IMR-90 (cell line): ENCODE results near the gene YBEY. TPM values are rescaled to one million over a fixed set of nuclear protein-coding genes. Genes with fewer than 3 reads are reported as not detected.

ENCODE experiments used
- ATAC-seq: fragments of 200-7000 bp; cut with Tn5 transposase; 2 replicates; pipeline ENCODE4 v1.9.1; 2020; ENCODE audit warnings: low read depth, mild to moderate bottlenecking, moderate library complexity
- BruUV-seq: library from RNA; stranded (reverse); fragments of 400-500 nt; replicated peaks from 2 replicates; lab custom pipeline; 2021; lab: Mats Ljungman, UMichigan
- CTCF ChIA-PET: fragments of 300-600 bp; formaldehyde crosslinking; extraction: SDS; loops from one replicate; lab custom pipeline; 2021; ENCODE audit warnings: antibody characterized with exemption; lab: Yijun Ruan, JAX
- POLR2A ChIA-PET: fragments of 300-600 bp; sonication (Branson Sonifier 250); formaldehyde crosslinking; loops from one replicate; lab custom pipeline; 2022; ENCODE audit warnings: antibody characterized with exemption; ENCODE audit not compliant: unreplicated experiment; lab: Charles Lee
- DNase-seq: peaks from one replicate; pipeline ENCODE4 v3.0.0; 2013
- H2AFZ ChIP-seq: replicated peaks from 2 replicates; pipeline ENCODE3; 2013; ENCODE audit warnings: low read length, mild to moderate bottlenecking; ENCODE audit not compliant: poor library complexity
- H2AK5ac ChIP-seq: 2 replicates; pipeline ENCODE4 v1.6.1; 2013; ENCODE audit warnings: low read depth, low read length, inconsistent platforms
- H2AK9ac ChIP-seq: replicated peaks from 2 replicates; pipeline ENCODE3; 2013; ENCODE audit warnings: mild to moderate bottlenecking, low read depth, low read length, moderate library complexity; ENCODE audit not compliant: poor library complexity
- H2BK120ac ChIP-seq: 2 replicates; pipeline ENCODE4 v1.6.1; 2013; ENCODE audit warnings: low read depth, low read length, inconsistent platforms
- H2BK15ac ChIP-seq: 3 replicates; pipeline ENCODE4 v1.6.1; 2013; ENCODE audit warnings: low read depth, low read length, inconsistent platforms
- H2BK20ac ChIP-seq: 2 replicates; pipeline ENCODE4 v1.6.1; 2013; ENCODE audit warnings: low read depth, mild to moderate bottlenecking, inconsistent platforms, low read length, moderate library complexity
- H2BK5ac ChIP-seq: 2 replicates; pipeline ENCODE4 v1.6.1; 2013; ENCODE audit warnings: mild to moderate bottlenecking, low read depth, low read length, inconsistent platforms; ENCODE audit not compliant: poor library complexity, severe bottlenecking
- H3K14ac ChIP-seq: replicated peaks from 2 replicates; pipeline ENCODE4 v1.6.1; 2013; ENCODE audit warnings: low read depth, low read length, inconsistent platforms
- H3K18ac ChIP-seq: 2 replicates; pipeline ENCODE4 v1.6.1; 2013; ENCODE audit warnings: low read depth, low read length, control low read depth
- H3K23ac ChIP-seq: 2 replicates; pipeline ENCODE4 v1.6.1; 2013; ENCODE audit warnings: low read depth, low read length, inconsistent platforms
- H3K27ac ChIP-seq: 2 replicates; pipeline ENCODE4 v1.5.1; 2013; ENCODE audit warnings: mild to moderate bottlenecking, control low read depth, low read length; ENCODE audit not compliant: insufficient read depth
- H3K27me3 ChIP-seq: 2 replicates; pipeline ENCODE4 v1.6.1; 2013; ENCODE audit warnings: low read length; ENCODE audit not compliant: control insufficient read depth, insufficient read depth
- H3K36me3 ChIP-seq: 2 replicates; pipeline ENCODE4 v1.6.1; 2013; ENCODE audit warnings: low read length, mixed read lengths; ENCODE audit not compliant: control insufficient read depth, insufficient read depth
- H3K4ac ChIP-seq: 2 replicates; pipeline ENCODE4 v1.6.1; 2013; ENCODE audit warnings: low read depth, low read length, inconsistent platforms
- H3K4me1 ChIP-seq: 2 replicates; pipeline ENCODE4 v1.6.1; 2013; ENCODE audit warnings: low read length, mixed read lengths; ENCODE audit not compliant: control insufficient read depth, insufficient read depth
- H3K4me2 ChIP-seq: 2 replicates; pipeline ENCODE4 v1.6.1; 2013; ENCODE audit warnings: low read depth, mild to moderate bottlenecking, control low read depth, low read length, moderate library complexity
- H3K4me3 ChIP-seq: 2 replicates; pipeline ENCODE4 v1.5.1; 2013; ENCODE audit warnings: low read depth, mild to moderate bottlenecking, control low read depth, low read length, moderate library complexity; ENCODE audit not compliant: insufficient read depth
- H3K56ac ChIP-seq: 2 replicates; pipeline ENCODE4 v1.6.1; 2013; ENCODE audit warnings: low read length, inconsistent platforms; ENCODE audit not compliant: insufficient read depth; ENCODE audit errors: extremely low read depth
- H3K79me1 ChIP-seq, 2 experiments: 2 replicates each; pipeline ENCODE4 v1.6.1; 2013; ENCODE audit warnings: low read length in 2 of 2, inconsistent platforms in 1 of 2, low read depth in 1 of 2
- H3K9ac ChIP-seq: 2 replicates; pipeline ENCODE4 v1.6.1; 2013; ENCODE audit warnings: low read depth, low read length, control low read depth
- H3K9me1 ChIP-seq: 2 replicates; pipeline ENCODE4 v1.6.1; 2013; ENCODE audit warnings: low read length, inconsistent platforms; ENCODE audit not compliant: insufficient read depth
- H3K9me3 ChIP-seq: 2 replicates; pipeline ENCODE4 v1.6.1; 2013; ENCODE audit warnings: low read length; ENCODE audit not compliant: control insufficient read depth, insufficient read depth
- H4K20me1 ChIP-seq: 2 replicates; pipeline ENCODE4 v1.6.1; 2013; ENCODE audit warnings: low read length, inconsistent platforms; ENCODE audit not compliant: insufficient read depth
- H4K5ac ChIP-seq: 2 replicates; pipeline ENCODE4 v1.6.1; 2013; ENCODE audit warnings: mild to moderate bottlenecking, low read depth, low read length, control low read depth
- H4K8ac ChIP-seq, 2 experiments: 2 replicates each; pipeline ENCODE4 v1.6.1; 2013; ENCODE audit warnings: low read depth in 2 of 2, low read length in 2 of 2, control low read depth in 1 of 2, inconsistent platforms in 1 of 2
- H4K91ac ChIP-seq: 2 replicates; pipeline ENCODE4 v1.6.1; 2013; ENCODE audit warnings: low read depth, low read length, inconsistent platforms; ENCODE audit not compliant: insufficient read depth
- MXI1 ChIP-seq: IDR thresholded peaks from 2 replicates; pipeline ENCODE4 v1.6.1; 2012; ENCODE audit warnings: low read depth, mild to moderate bottlenecking, low read length, moderate library complexity, borderline replicate concordance
- NFE2L2 ChIP-seq: fragments of 150-350 bp; IDR thresholded peaks from 2 replicates; pipeline ENCODE4 v1.6.1; 2016; ENCODE audit warnings: low read depth, mild to moderate bottlenecking, low read length
- WGBS, 2 experiments: methylation state at CpG; one replicate each; pipeline versions ENCODE4 v1.1.5 to v1.1.7; 2013; ENCODE audit warnings: missing lambda C conversion rate in 2 of 2; ENCODE audit not compliant: insufficient read length in 1 of 2; ENCODE audit errors: extremely low coverage in 2 of 2; 5-methylcytosine and 5-hydroxymethylcytosine counted together
- dilution Hi-C: fragments of 300-500 bp; cut with HindIII; formaldehyde crosslinking; loops from one replicate; pipeline ENCODE4 v1.14.3; 2018; ENCODE audit warnings: low sequenced_read_pairs; ENCODE audit not compliant: unreplicated experiment
- in situ Hi-C: fragments of 300-500 bp; cut with MboI; formaldehyde crosslinking; loops from 3 replicates; pipeline ENCODE4 v1.14.3; 2019; ENCODE audit warnings: low sequenced_read_pairs, inconsistent platforms, mixed read lengths
- intact Hi-C: fragments of 100-400 bp; cut with micrococcal nuclease; formaldehyde crosslinking; loops from 2 replicates; pipeline ENCODE4 v1.10.0; 2022
- polyA plus RNA-seq, 3 experiments: library from polyadenylated mRNA; depleted of rRNA; stranded (reverse); fragments of >200 nt; gene quantifications; 2 replicates each; pipeline ENCODE4 v1.2.3, GENCODE V29; 2012; ENCODE audit warnings: low replicate concordance in 1 of 3
- total RNA-seq: library from RNA; depleted of rRNA; stranded (reverse); fragments of >200 nt; gene quantifications from 2 replicates; pipeline ENCODE4 v1.2.3, GENCODE V29; 2012

YBEY gene
- total and polyA plus RNA-seq, 2 of the 4 experiments (the other 2 are of a cell fraction), result 5.9 to 26.2 TPM

DNA sequence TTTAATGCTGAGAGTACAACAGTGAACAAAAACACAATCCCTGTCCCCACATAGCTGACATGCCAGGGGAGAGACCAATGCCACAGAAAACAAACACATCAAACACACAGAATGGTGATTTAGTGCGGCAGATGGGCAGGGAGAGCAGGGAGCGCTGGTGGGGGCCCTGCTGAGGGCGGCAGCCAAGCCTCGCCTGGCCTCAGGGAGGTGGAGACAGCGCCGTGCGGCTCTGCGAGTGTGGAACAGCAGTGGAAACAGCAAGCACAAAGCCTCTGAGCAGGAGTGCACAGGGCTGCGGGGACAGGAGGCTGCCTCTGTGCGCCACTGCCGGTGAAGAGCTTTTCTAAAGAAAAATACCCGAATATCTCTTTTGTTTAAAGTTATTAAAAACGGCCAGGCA, 17.8 kb upstream of the YBEY start:
- H3K36me3 ChIP-seq, result peaks cover 81% of the 10 kb centered on the region
- 0 out of 2 replicates have a peak, but pooled peaks cover 3% of the 10 kb centered on the region for H3K9me1 ChIP-seq
- ChIA-PET CTCF (no interaction called here), POLR2A (interaction anchor here (0.5 kb wide), 1 partner anchor 295 kb away, joined by 6 read pairs; no protein-coding TSS in a partner anchor)
- no peak overlapping the region for H2BK5ac ChIP-seq
- H3K79me1 ChIP-seq, result peaks cover 7 to 39% of the 10 kb centered on the region in 2 experiments; a peak in 3 of 4 replicates
- BruUV-seq, result no TSS peak
- 89% methylated on average over 6 of the region's 13 CpGs; no CpG with 5 or more reads in 1 of the 2 experiments for WGBS, 2 experiments
- H4K20me1 ChIP-seq, result peaks cover 18% of the 10 kb centered on the region
- H3K23ac ChIP-seq, result no peak overlapping the region
- TF ChIP-seq MXI1 (no peak), NFE2L2 (no peak)
- H3K56ac ChIP-seq, result no peak overlapping the region
- no peaks in the 10 kb centered on the region for H3K4me1 ChIP-seq
- no peak overlapping the region for H3K4me3 ChIP-seq
- dilution Hi-C loops, result no loop called here
- H4K91ac ChIP-seq, result no peak overlapping the region
- no peak overlapping the region for H2BK15ac ChIP-seq
- no peak overlapping the region for H2AFZ ChIP-seq
- intact Hi-C loops, result no loop called here
- H2BK20ac ChIP-seq, result no peak overlapping the region
- no peak for ATAC-seq
- no peak overlapping the region for H3K27ac ChIP-seq
- no peak overlapping the region for H4K5ac ChIP-seq
- no peak overlapping the region for H3K4ac ChIP-seq
- no peak overlapping the region for H3K18ac ChIP-seq
- DNase-seq, result no peak
- no peak overlapping the region for H3K14ac ChIP-seq
- H2AK9ac ChIP-seq, result peak overlapping the region; percentile 3
- no peaks in the 10 kb centered on the region for H3K27me3 ChIP-seq
- H2AK5ac ChIP-seq, result no peak overlapping the region
- no peak overlapping the region for H2BK120ac ChIP-seq
- no peaks in the 10 kb centered on the region for H3K9me3 ChIP-seq
- H3K9ac ChIP-seq, result no peak overlapping the region
- in situ Hi-C loops, result no loop called here
- no peak overlapping the region for H4K8ac ChIP-seq
- no peak overlapping the region for H3K4me2 ChIP-seq
